Loucy (cell line): Measurements from ENCODE around the gene BCKDK.

Experiments used
- CTCF ChIP-seq: fragments of 200-600 bp; sonication (generic); conservative IDR thresholded peaks from 2 replicates; pipeline ENCODE4 v1.5.1; 2014; ENCODE audit warnings: mild to moderate bottlenecking, antibody characterized with exemption, low read length
- EZH2phosphoT487 ChIP-seq: fragments of 200-600 bp; IDR thresholded peaks from 2 replicates; pipeline ENCODE4 v1.6.1; 2018; ENCODE audit warnings: antibody characterized with exemption, mild to moderate bottlenecking, moderate library complexity, borderline replicate concordance

GRCh38 chr16:31083981-31084380 is 24.2 kb upstream of the BCKDK start:
- TF ChIP-seq CTCF (no peak), EZH2phosphoT487 (no peak)
